GM10266 (cell line): ENCODE data around the gene SLC27A4.

Source experiments
- DNase-seq: peaks from one replicate; pipeline ENCODE4 v3.0.0; 2012; ENCODE audit errors: extremely low spot score
- CTCF ChIP-seq: IDR thresholded peaks from 2 replicates; pipeline ENCODE4 v1.5.1; 2012; ENCODE audit warnings: mild to moderate bottlenecking, low read depth; ENCODE audit not compliant: control insufficient read depth, insufficient read depth; ENCODE audit errors: missing control alignments

Gene SLC27A4

GRCh38 chr9:128369024-128369706 is 28.8 kb downstream of the SLC27A4 start:
- no peak for DNase-seq
- TF ChIP-seq CTCF: no peak

GRCh38 chr9:128370367-128370751 is 30.0 kb downstream of the SLC27A4 start:
- no peak for TF ChIP-seq CTCF
- no peak for DNase-seq

GRCh38 chr9:128370752-128371629 is 30.7 kb downstream of the SLC27A4 start, which contains the start of gene URM1:
URM1 (plus strand) TSS chr9:128371374; CDS start chr9:128371381, 7 bp downstream.
- no peak for TF ChIP-seq CTCF

GRCh38 chr9:128371630-128372117 is 31.3 kb downstream of the SLC27A4 start:
- no peak for DNase-seq
- no peak for TF ChIP-seq CTCF

More at GRCh38 chr9:128370752-128371629, 30.7 kb downstream of the SLC27A4 start, which contains the start of gene URM1:
- DNase-seq: peak; percentile 96

GRCh38 chr9:128372188-128372641 is 31.9 kb downstream of the SLC27A4 start:
- DNase-seq: no peak
- TF ChIP-seq CTCF: no peak

GRCh38 chr9:128372784-128373183 is 32.5 kb downstream of the SLC27A4 start:
- no peak for DNase-seq
- TF ChIP-seq CTCF: no peak
